Measurements from ENCODE around the gene CNTNAP5. TPM values are rescaled to one million over a fixed set of nuclear protein-coding genes. Genes with fewer than 3 reads are reported as not detected.

Gene CNTNAP5
- total and polyA plus RNA-seq, 9 of the 15 experiments (the other 6 are each of a cell fraction or from before 2014, with no cell fraction given) = not detected

DNA sequence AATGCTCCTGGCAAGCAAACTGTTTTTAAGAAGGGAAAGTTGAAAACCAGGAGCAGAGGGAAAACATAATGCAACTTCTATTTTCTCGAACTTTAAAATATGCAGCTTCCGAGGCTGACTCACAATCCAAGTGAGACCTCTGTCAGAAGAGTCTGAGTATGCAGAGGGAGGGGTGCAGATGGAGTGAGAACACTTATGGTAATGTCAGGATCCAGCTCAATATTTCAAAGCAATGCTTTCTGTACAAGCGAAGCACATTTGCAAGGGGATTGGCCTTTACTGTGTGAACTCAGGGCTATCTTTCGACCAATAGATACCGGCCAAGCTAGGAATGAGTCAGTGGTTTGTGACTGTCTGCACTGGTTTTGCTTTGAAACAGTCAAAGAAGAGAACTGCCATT, 242.7 kb downstream of the CNTNAP5 start (continued):
- TF ChIP-seq, protein P1, sequence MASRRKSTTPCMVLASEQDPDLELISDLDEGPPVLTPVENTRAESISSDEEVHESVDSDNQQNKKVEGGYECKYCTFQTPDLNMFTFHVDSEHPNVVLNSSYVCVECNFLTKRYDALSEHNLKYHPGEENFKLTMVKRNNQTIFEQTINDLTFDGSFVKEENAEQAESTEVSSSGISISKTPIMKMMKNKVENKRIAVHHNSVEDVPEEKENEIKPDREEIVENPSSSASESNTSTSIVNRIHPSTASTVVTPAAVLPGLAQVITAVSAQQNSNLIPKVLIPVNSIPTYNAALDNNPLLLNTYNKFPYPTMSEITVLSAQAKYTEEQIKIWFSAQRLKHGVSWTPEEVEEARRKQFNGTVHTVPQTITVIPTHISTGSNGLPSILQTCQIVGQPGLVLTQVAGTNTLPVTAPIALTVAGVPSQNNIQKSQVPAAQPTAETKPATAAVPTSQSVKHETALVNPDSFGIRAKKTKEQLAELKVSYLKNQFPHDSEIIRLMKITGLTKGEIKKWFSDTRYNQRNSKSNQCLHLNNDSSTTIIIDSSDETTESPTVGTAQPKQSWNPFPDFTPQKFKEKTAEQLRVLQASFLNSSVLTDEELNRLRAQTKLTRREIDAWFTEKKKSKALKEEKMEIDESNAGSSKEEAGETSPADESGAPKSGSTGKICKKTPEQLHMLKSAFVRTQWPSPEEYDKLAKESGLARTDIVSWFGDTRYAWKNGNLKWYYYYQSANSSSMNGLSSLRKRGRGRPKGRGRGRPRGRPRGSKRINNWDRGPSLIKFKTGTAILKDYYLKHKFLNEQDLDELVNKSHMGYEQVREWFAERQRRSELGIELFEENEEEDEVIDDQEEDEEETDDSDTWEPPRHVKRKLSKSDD (conservative IDR thresholded peaks at IDR 0.05; ENCODE audit: low read length) = no peak
- TF ChIP-seq ZNF764 (CRISPR knock-in tag; IDR thresholded peaks at IDR 0.05; ENCODE audit: low read depth) (no peak), PPARD (CRISPR knock-in tag; IDR thresholded peaks at IDR 0.05) (no peak), ASH1L (IDR thresholded peaks at IDR 0.05; ENCODE audit: borderline replicate concordance, low read depth, partially characterized antibody) (no peak)

DNA sequence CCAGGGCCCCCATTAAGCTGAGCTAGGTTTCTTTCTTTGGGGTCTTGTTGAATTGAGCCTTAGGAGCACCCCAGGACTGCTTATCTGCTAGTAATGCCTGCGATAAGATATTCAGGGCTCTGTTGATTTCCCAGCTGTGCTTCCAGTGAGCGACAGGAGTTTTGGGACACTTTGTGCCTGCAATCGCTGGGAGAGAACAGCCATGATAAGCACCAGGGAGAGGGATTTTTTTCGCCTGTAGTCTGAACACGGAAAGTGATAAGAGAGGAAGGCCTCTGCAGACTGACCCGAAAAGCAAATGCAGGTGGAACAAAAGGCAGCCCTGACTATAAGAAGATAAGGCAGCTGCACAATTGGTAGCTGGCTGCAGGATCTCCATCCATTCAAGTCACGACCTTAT, 244.3 kb downstream of the CNTNAP5 start:
- no peak for TF ChIP-seq ZNF232 (CRISPR knock-in tag; IDR thresholded peaks at IDR 0.05)
- Histone ChIP-seq H4K20me1 (replicated peaks; ENCODE audit: control insufficient read depth, insufficient read depth, low read length) (no peaks in the 10 kb centered on the region), H3K9me3 (replicated peaks; ENCODE audit: control insufficient read depth, insufficient read depth, low read depth, low read length) (no peaks in the 10 kb centered on the region), H3K4me3 (no peak overlapping the region), H3K27ac (ENCODE audit: extremely low read depth, low read depth, low read length) (no peak overlapping the region), H3K9me1 (ENCODE audit: control insufficient read depth, insufficient read depth, low read length) (no peaks in the 10 kb centered on the region), H3K27me3 (ENCODE audit: control insufficient read depth in 2 of 2, insufficient read depth in 2 of 2, low read length in 2 of 2) (no peaks in the 10 kb centered on the region), H3K79me2 (ENCODE audit: control insufficient read depth, insufficient read depth, low read length) (no peaks in the 10 kb centered on the region), H3K36me3 (ENCODE audit: control insufficient read depth, insufficient read depth, low read length) (no peaks in the 10 kb centered on the region), H2AFZ (ENCODE audit: low read depth, low read length) (no peak overlapping the region), H3K4me1 (replicated peaks in 1 of 2; ENCODE audit: control insufficient read depth in 2 of 2, insufficient read depth in 2 of 2, low read length in 2 of 2) (no peaks in the 10 kb centered on the region), H3K4me2 (ENCODE audit: insufficient read depth, low read length) (no peak overlapping the region), H3K9ac (ENCODE audit: insufficient read depth in 1 of 2, low read depth in 2 of 2, low read length in 2 of 2) (no peak overlapping the region)
- CTCF ChIA-PET (ENCODE audit: low intra/inter-chr PET ratio) = no interaction called here
- no TSS peak for BruUV-seq (replicated peaks)
- no peak for FAIRE-seq
- intact Hi-C loops (cut with micrococcal nuclease) = no loop called here
- no peak for DNase-seq (ENCODE audit: extremely low read depth in 1 of 4, low spot score in 3 of 4)
- WGBS (ENCODE audit: insufficient coverage, low coverage, missing lambda C conversion rate) = 0% methylated on average over 7 of the region's 7 CpGs
- ATAC-seq = no peak
- POLR2A ChIA-PET = no interaction called here
- in situ Hi-C loops (cut with MboI) = no loop called here

All from K562 (cell line).